ENCODE data around the gene NDUFV3. TPM values are rescaled to one million over a fixed set of nuclear protein-coding genes. Genes with fewer than 3 reads are reported as not detected.

Gene NDUFV3
- total and polyA plus RNA-seq, 2 donors (not counting 3 experiments of a cell fraction or from before 2014, with no cell fraction given): 13.4 to 45.7 TPM

- H3K9me1 ChIP-seq (replicated peaks; ENCODE audit: control insufficient read depth, extremely low read depth, insufficient read depth, low read length): no peaks in the 10 kb centered on the region
- no TSS peak for BruUV-seq (replicated peaks)
- no peak overlapping the region for H3K4me2 ChIP-seq (ENCODE audit: insufficient read depth, low read length)
- H3K4me1 ChIP-seq (ENCODE audit: control insufficient read depth, extremely low read depth, insufficient read depth, low read length): no peaks in the 10 kb centered on the region
- H4K20me1 ChIP-seq (replicated peaks; ENCODE audit: control insufficient read depth, extremely low read depth, insufficient read depth, low read length): no peaks in the 10 kb centered on the region
- POLR2A ChIA-PET: no interaction called here
- H3K9me3 ChIP-seq (replicated peaks; ENCODE audit: control insufficient read depth, insufficient read depth, low read length): no peaks in the 10 kb centered on the region
- peaks cover 26 to 28% of the 10 kb centered on the region in 2 experiments for H3K36me3 ChIP-seq (ENCODE audit: control insufficient read depth in 2 of 2, extremely low read depth in 1 of 2, insufficient read depth in 2 of 2, low read length in 2 of 2)
- no peak for DNase-seq (ENCODE audit: low read depth, low spot score)
- H3K4me3 ChIP-seq (replicated peaks in 1 of 3; ENCODE audit: insufficient read depth in 1 of 3, low read depth in 1 of 3, low read length in 3 of 3): no peak overlapping the region
- H3K79me2 ChIP-seq (ENCODE audit: control insufficient read depth, insufficient read depth, low read length): peaks cover 73% of the 10 kb centered on the region
- CTCF ChIA-PET: no interaction called here
- no peak overlapping the region for H3K27ac ChIP-seq (ENCODE audit: insufficient read depth, low read depth, low read length)
- no peaks in the 10 kb centered on the region for H3K27me3 ChIP-seq (ENCODE audit: control insufficient read depth in 2 of 2, insufficient read depth in 2 of 2, low read length in 2 of 2)
- H2AFZ ChIP-seq (ENCODE audit: low read depth, low read length): no peak overlapping the region
- H3K9ac ChIP-seq (replicated peaks; ENCODE audit: extremely low read depth, insufficient read depth, low read length): no peak overlapping the region
- dilution Hi-C loops (cut with MboI; ENCODE audit: extremely low pct_ligation_motif_present, low sequenced_read_pairs) (no loop called here), intact Hi-C loops (cut with micrococcal nuclease) (no loop called here)
- FAIRE-seq: no peak
- TF ChIP-seq JUN (IDR thresholded peaks at IDR 0.05; ENCODE audit: borderline replicate concordance, insufficient read depth, insufficient read length, low read depth): no peak
- no peak for TF ChIP-seq MYC (IDR thresholded peaks at IDR 0.05; ENCODE audit: low read depth, low read length)
- no peak for TF ChIP-seq POLR2AphosphoS5 (IDR thresholded peaks at IDR 0.05; ENCODE audit: insufficient read depth, low read depth, low read length)
- TF ChIP-seq FOS (IDR thresholded peaks at IDR 0.05; ENCODE audit: borderline replicate concordance, insufficient read depth, low read length): no peak
- TF ChIP-seq CTCF (IDR thresholded peaks at IDR 0.05; ENCODE audit: extremely low read depth in 1 of 2, insufficient read depth in 1 of 2, low read depth in 1 of 2, low read length in 2 of 2): no peak
- TF ChIP-seq POLR2A (IDR thresholded peaks at IDR 0.05; ENCODE audit: low read depth, low read length): no peak
- no peak for TF ChIP-seq EZH2 (IDR thresholded peaks at IDR 0.05; ENCODE audit: borderline replicate concordance, low read depth, low read length, severe bottlenecking)
- TF ChIP-seq MAX (IDR thresholded peaks at IDR 0.05; ENCODE audit: insufficient read depth, insufficient read length): no peak
- no peak for TF ChIP-seq GATA2 (IDR thresholded peaks at IDR 0.05; ENCODE audit: insufficient read depth, insufficient read length, low read depth, low read length)
Measured at GRCh38 chr21:42868196-42868595, 24.9 kb upstream of the NDUFV3 start.
